PFSK-1 (cell line): ENCODE results near the gene IL17C.

ENCODE experiments used
- FOXP2 ChIP-seq: optimal IDR thresholded peaks from 2 replicates; pipeline ENCODE3; 2011; ENCODE audit warnings: borderline replicate concordance, control low read depth, inconsistent platforms; ENCODE audit not compliant: insufficient read depth; ENCODE audit errors: extremely low read length, extremely low read depth
- POLR2AphosphoS5 ChIP-seq: IDR thresholded peaks from 2 replicates; pipeline ENCODE4 v1.6.1; 2012; ENCODE audit warnings: low read depth, mild to moderate bottlenecking, control low read depth, low read length, moderate library complexity
- REST ChIP-seq, 2 experiments: IDR thresholded peaks; 2 replicates each; pipeline versions ENCODE4 v1.6.1 to v1.8.0; 2011 to 2012; ENCODE audit warnings: low read depth in 2 of 2, low read length in 2 of 2, control low read depth in 1 of 2, inconsistent platforms in 1 of 2, mild to moderate bottlenecking in 1 of 2, moderate library complexity in 1 of 2; ENCODE audit not compliant: insufficient read depth in 1 of 2
- SIN3A ChIP-seq: IDR thresholded peaks from 2 replicates; pipeline ENCODE4 v1.6.1; 2012; ENCODE audit warnings: mild to moderate bottlenecking, low read length, moderate library complexity, borderline replicate concordance; ENCODE audit not compliant: insufficient read depth
- TAF1 ChIP-seq: IDR thresholded peaks from 2 replicates; pipeline ENCODE4 v1.6.1; 2012; ENCODE audit warnings: low read length, control low read depth, borderline replicate concordance; ENCODE audit not compliant: insufficient read depth

IL17C gene

GRCh38 chr16:88608076-88608475, 30.3 kb upstream of the IL17C start:
- no peak for TF ChIP-seq POLR2AphosphoS5
- no peak for TF ChIP-seq REST (IDR thresholded peaks at IDR 0.05; ENCODE audit: insufficient read depth in 1 of 2, low read depth in 2 of 2, low read length in 2 of 2)
- no peak for TF ChIP-seq FOXP2
- no peak for TF ChIP-seq TAF1
- TF ChIP-seq SIN3A, result no peak

- no peak for TF ChIP-seq REST (IDR thresholded peaks at IDR 0.05; ENCODE audit: insufficient read depth in 1 of 2, low read depth in 2 of 2, low read length in 2 of 2)
- TF ChIP-seq POLR2AphosphoS5, result no peak
- no peak for TF ChIP-seq SIN3A
- TF ChIP-seq FOXP2, result no peak
- TF ChIP-seq TAF1, result no peak
These were observed 28.3 kb upstream of the IL17C start for GRCh38 chr16:88610080-88610479.

GRCh38 chr16:88610909-88611812, 27.2 kb upstream of the IL17C start:
- no peak for TF ChIP-seq TAF1
- no peak for TF ChIP-seq FOXP2
- TF ChIP-seq REST (IDR thresholded peaks at IDR 0.05; ENCODE audit: insufficient read depth in 1 of 2, low read depth in 2 of 2, low read length in 2 of 2), result no peak
- no peak for TF ChIP-seq SIN3A
- TF ChIP-seq POLR2AphosphoS5, result no peak

- TF ChIP-seq TAF1 (no peak), REST (IDR thresholded peaks at IDR 0.05; ENCODE audit: insufficient read depth in 1 of 2, low read depth in 2 of 2, low read length in 2 of 2) (no peak), FOXP2 (no peak), SIN3A (no peak), POLR2AphosphoS5 (no peak)
These were observed 25.1 kb upstream of the IL17C start for GRCh38 chr16:88613293-88613692.
